Peyer's patch (tissue), 4 donors: ENCODE data around the gene TSPO2.

Experiments
- POLR2A ChIP-seq, 2 donors: fragments of 450-650 bp; IDR thresholded peaks; one replicate each; pipeline ENCODE4 v1.5.1; 2017; ENCODE audit warnings: antibody characterized with exemption in 2 of 2, mild to moderate bottlenecking in 2 of 2, moderate library complexity in 2 of 2
- TF ChIP-seq, protein P1 (sequence below), 6 experiments: fragments of 450-650 bp in 4 of 6; fragments of 200-600 bp in 2 of 6; sonication (generic) in 1 of 6; IDR thresholded peaks; one replicate each; pipeline ENCODE4 v1.5.1; 2017 to 2019; ENCODE audit warnings: antibody characterized with exemption in 6 of 6, mild to moderate bottlenecking in 3 of 6, moderate library complexity in 1 of 6

DNA sequence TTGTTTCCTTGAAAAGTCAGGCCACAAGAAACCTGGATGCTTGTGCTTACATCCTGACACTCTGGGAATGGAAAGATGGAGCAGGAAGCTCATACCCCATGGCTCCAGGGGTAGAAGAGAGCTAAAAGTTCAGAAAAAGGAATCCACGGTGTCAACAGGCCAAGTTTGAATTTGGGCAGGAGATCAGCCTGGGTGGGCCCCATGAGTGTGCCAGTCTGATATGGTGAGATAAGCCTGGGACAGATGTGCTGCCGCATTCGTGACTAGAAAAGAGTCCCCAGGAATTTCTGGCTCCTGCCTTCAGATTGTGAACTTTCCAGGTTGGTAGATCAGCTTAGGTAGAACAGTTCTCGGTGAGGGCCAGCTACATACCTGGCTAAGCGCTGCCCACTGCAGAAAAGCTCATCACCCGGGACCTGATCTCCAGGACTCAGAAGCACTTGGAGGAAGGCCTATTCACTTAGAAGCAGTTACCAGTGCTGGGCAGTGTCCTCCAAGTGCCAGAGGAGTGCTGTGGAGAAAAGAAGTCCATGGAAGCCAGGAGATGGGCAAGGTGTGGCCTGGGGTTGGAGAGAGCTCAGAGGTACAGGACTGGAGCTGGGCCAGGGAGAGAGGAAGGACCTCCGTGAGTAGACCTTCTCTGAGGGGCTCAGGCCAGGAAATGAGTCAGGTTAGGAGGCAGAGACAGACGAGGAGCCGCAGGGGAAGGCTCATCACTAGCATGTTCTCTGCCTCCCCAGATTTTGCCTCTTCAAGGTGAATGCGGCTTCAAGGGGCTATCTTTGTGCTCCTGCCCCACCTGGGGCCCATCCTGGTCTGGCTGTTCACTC lies at the start of gene TSPO2:
- no peak for TF ChIP-seq POLR2A (IDR thresholded peaks at IDR 0.05)
- TF ChIP-seq, protein P1, sequence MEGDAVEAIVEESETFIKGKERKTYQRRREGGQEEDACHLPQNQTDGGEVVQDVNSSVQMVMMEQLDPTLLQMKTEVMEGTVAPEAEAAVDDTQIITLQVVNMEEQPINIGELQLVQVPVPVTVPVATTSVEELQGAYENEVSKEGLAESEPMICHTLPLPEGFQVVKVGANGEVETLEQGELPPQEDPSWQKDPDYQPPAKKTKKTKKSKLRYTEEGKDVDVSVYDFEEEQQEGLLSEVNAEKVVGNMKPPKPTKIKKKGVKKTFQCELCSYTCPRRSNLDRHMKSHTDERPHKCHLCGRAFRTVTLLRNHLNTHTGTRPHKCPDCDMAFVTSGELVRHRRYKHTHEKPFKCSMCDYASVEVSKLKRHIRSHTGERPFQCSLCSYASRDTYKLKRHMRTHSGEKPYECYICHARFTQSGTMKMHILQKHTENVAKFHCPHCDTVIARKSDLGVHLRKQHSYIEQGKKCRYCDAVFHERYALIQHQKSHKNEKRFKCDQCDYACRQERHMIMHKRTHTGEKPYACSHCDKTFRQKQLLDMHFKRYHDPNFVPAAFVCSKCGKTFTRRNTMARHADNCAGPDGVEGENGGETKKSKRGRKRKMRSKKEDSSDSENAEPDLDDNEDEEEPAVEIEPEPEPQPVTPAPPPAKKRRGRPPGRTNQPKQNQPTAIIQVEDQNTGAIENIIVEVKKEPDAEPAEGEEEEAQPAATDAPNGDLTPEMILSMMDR (IDR thresholded peaks at IDR 0.05) = no peak
